Amniotic epithelial cell (primary cell): Measurements from ENCODE around the gene TRPM2.
"Not testable (repeated sequence)": the region's sequence is repeated elsewhere in the genome, so short reads cannot be mapped to it uniquely, and the experiment has no call there.

ENCODE experiments used
- DNase-seq: peaks from one replicate; pipeline ENCODE4 v3.0.0-alpha.2; 2010; ENCODE audit warnings: low read depth

Gene TRPM2

DNA sequence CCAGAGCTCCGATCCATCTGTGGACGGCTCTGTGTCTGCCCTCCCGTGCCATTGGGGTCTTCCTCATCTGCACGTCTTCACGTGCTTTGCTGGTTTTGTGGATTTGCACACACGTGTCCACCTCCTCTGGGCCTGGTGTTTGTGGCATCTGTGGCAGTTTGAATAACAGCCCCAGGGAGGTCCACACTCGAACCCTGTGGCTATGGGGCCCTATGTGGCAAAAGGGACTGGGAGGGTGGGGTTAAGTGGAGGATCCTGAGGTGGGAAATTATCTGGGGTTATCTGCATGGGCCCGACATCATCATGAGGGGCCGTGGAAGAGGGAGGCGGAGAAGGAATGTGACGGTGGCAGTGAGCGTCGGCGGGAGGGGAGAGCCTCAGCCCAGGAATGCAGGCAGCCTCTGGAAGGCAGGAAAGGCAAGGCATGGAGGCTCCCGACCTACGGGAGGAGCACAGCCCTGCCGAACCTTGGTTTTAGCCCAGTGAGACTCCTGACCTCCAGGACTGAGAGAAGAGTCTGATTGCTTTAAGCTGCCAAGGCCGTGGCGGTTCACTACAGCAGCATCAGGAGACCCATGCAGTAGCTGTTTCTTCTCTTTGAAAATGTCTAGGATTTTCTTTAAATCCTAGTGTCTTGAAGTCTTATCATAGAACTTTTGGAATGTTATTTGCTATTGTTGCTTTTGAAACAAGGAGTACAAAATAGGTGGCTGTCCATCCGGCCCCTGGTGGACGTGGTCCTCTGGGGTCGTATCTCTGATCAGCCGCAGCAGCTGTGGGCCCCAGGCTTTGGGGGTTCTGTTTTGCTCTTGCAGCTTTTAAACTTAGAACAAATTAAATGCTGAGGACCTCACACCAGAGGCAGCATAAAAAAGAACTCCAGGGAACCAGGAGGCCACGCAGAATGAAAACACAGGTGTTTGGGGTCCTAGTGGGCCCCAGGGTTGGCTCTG, 61.9 kb downstream of the TRPM2 start:
- no peak for DNase-seq

DNA sequence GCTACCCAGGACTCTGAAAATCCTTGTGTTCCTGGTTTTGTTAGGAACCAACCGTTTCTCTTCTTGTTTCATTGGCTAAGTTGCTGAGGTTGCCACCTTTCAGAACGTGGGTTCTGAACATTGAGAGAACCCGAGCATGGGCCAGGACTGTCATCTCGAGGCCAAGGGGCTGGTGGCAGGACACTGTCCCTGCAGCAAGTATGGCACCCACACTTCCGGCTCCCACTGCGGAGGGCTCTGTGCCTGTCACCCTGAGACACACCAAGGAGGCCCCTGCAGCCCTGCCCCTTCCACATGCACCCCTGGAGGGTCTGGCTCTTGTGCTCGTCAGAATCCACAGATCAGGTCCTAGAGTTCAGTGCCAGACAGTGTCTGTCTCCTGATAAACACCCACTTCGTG, 62.8 kb downstream of the TRPM2 start:
- DNase-seq: no peak

DNA sequence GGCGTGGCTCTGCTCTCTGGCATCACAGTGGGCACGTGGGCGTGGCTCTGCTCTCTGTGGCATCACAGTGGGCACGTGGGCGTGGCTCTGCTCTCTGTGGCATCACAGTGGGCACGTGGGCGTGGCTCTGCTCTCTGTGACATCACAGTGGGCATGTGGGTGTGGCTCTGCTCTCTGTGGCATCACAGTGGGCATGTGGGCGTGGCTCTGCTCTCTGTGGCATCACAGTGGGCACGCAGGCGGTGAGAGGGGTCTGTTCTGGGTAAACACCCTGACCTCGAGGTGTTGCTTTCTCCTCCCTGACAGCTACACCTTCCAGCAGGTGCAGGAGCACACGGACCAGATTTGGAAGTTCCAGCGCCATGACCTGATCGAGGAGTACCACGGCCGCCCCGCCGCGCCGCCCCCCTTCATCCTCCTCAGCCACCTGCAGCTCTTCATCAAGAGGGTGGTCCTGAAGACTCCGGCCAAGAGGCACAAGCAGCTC, 64.2 kb downstream of the TRPM2 start:
- DNase-seq: not testable (repeated sequence)

DNA sequence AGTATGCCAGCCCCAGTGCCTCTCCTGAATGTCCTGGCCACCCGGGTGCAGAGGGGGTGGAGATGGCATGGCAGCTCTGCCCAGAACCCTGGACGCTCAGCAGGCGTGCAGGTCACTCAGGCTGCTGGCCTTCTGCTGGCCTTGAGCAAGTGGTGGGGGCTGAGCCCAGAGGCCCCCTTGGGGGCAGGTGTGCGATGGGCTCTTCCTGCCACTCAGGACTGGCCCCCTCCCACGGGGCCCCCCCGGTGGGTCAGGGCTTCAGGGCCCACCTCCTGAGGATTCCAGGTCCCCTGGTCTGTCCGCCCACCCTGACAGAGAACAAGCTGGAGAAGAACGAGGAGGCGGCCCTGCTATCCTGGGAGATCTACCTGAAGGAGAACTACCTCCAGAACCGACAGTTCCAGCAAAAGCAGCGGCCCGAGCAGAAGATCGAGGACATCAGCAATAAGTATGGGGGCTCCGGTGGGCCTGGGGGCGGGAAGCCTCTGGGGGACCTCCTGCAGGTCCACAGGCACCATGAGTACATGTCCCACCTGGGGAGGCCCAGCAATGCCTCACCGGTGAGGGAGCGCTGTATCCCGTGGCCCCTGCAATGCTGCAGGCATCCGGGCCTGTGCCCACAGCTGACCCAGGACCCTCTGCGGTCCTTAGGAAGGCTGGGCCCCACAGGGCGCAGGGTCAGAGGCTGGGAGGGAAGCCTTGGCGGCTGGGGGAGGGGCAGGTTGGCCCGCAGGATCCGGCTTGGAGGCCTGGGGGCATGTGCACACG, 64.9 kb downstream of the TRPM2 start:
- no peak for DNase-seq

DNA sequence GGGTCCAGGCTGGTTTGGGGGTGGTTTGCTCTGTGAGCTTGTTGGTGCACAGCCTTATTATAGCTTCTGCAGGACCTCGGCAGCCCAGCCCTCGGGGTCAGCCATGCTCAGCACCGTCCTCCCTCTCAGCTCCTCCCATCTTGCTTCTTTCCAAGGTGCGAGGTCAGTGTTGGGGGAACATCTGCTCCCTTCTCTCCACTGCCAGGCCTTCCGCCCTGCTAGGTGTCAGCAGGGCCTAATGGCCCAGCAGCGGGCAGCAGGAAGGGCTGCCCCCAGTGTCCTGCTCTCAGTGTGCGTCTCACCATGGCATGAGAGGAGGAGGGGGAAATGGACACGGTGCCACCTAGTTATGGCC, 65.4 kb downstream of the TRPM2 start:
- no peak for DNase-seq

DNA sequence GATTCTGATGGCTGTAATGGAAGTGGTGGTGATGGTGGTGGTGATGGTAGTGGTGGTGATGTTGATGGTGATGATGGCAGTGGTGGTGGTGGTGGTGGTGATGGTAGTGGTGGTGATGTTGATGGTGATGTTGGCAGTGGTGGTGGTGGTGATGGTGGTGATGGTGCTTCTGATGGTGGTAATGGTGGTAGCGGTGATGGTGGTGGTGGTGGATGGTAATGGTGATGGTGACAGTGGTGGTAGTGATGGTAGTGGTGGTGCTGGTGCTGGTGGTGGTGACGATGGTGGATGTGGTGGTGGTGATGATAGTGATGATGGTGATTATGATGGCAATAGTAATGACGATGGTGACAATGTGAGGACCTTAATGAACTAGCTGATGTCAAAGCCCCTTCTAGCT, 66.3 kb downstream of the TRPM2 start:
- DNase-seq: no peak

DNA sequence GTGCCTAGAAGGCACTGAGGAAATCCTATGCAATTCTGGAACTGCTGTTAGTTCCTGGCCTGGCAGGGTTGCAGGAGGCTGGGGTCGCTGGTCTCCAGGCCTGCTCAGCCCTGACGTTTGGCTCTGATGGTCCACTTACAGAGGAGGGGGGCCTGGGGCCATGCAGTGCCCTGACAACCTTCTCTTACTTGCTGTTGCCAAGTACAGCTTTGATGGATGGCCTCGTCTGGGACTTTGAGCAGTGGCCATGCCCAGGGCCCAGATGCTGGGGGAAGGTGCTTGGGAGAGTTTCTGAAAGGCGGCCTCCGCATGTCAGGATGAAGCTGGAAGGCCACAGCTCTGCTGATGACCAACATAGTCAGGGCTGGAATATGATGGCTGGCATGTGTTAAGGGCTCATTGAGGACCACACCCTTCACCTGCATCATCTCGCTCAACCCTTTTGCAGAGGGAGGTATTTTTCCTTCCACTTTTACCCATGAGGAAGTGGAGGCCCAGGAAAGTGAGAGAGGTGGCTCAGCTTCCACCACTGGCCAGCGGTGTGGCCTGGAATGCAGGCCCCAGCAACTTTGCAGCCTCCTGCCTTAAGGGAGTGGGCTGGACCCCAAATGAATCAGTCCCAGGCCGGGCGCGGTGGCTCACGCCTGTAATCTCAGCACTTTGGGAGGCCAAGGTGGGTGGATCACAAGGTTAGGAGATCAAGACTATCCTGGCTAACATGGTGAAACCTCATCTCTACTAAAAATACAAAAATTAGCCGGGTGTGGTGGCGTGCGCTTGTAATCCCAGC, 67.2 kb downstream of the TRPM2 start:
- DNase-seq: no peak

DNA sequence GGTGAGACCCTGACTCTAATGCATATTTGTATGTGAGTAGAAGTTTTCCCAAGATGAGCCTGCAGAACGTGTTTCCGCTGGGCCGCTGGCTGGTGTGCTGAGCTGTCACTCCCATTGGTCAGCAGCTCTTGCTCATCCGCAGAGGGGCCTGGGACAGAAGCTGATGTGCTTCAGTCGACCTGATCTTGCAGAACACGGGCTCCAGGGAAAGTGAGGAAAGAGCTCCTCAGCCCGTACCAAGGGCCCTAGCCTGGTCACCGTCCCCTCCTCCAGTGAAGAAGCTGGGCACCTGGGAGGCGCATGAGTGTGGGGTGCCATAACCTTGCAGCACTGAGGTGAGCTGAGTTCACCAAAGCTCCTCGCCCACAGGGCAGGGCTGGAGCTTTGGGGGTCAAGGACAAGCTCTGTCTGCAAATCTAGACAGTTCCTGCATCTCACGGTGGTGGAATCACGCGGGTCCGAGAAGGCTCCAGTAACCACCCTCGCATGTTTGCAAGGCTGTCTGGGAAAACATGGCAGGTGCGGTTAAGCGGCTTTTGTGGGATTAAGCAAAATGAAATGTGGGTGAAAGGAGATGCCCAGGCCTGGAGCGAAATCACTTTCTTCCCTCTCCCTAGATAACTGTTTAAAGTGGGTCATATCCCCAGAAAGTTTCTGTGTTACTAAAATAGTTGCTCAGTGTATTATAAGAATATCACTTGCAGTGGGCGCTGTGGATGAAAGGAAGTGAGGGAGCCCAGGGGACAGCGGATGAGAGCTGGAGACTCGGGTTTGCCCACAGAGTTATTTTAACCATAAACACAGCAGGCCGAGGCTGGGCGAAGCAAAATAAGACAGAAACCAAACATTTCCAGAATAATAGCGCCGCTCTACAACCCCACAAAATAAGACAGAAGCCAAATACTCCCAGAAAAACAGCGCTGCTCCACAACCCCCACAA, 68.8 kb downstream of the TRPM2 start:
- no peak for DNase-seq

DNA sequence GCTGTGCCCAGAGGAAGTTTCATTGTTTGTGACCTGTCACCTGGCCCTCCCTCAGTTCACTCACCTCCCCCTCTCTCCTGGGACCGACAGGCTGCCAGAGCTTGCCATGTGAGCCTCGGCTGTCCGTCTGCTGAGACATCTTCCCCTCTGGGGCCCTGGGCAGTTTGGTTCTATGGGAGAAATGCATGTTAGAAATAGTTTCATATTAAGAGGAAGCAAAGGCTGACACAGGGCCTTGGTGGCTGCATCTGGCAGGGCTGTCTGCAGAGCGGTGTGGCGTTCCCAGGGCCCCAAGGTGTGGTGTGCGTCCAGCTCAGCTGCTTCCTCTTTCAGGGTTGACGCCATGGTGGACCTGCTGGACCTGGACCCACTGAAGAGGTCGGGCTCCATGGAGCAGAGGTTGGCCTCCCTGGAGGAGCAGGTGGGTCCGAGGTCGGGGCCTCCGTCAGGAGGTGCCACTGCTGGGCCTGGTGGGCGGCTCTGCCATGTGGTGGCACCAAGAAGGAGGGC, 69.9 kb downstream of the TRPM2 start:
- DNase-seq: no peak

DNA sequence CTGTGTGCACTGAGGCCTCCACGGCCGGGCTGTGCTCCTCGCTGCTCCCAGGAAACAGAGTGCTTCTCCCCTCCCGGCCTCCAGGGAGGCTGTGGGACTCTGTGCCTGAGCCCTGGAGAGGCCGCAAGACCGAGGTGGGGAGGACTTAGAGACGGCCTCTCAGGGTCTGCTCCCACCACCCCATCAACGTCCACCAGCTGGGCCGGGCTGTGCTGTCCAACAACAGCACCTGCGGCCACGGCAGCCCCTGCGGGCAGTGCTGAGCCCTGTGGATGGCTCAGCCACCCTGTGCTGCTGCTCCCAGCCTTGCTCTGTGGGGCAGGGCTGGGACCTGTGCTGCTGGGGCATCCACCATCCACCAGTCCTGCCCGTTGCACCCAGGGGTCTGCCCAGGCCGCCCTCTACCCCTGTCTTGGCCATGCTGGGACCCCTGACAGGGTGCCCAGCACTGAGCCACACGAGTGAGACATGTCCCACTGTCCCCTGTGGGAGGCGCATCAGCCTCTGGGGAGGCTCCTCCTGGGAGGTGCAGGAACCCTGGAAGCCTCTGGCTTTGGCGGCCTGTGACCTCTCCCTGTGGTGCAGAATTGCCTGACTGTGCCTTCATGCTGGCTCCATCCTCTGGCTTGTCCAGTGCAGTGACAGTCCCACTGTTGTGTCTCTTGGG, 70.7 kb downstream of the TRPM2 start:
- no peak for DNase-seq

DNA sequence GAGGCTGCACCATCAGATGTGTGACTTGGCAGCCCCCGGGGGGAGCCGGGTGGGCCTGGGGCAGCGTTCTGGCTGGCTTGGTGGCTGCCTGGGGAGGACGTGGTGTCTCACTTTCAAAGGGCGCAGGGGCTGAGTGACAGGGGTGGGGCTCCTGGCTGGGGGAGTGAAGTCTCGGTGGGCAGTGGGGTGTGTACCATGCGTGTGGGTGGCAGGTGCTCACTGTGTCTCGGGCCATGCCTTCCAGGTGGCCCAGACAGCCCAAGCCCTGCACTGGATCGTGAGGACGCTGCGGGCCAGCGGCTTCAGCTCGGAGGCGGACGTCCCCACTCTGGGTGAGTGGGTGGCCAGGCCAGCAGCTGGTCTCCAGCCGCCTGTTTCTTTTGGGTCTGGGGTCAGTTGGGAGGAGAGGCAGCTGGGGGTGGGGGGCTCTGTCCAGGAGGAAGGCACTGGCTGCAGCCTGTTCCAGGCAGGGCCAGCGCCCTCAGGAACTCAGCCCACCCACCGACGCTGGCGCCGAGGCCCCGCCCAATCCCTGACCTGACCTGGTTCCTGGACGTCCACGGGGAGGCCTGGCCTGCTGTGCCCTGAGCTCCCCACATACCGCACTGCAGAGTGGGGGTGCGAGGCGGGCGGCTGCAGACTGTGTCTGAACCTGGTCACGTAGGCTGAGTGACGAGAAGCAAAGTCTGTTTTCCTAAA, 71.3 kb downstream of the TRPM2 start:
- DNase-seq: no peak

DNA sequence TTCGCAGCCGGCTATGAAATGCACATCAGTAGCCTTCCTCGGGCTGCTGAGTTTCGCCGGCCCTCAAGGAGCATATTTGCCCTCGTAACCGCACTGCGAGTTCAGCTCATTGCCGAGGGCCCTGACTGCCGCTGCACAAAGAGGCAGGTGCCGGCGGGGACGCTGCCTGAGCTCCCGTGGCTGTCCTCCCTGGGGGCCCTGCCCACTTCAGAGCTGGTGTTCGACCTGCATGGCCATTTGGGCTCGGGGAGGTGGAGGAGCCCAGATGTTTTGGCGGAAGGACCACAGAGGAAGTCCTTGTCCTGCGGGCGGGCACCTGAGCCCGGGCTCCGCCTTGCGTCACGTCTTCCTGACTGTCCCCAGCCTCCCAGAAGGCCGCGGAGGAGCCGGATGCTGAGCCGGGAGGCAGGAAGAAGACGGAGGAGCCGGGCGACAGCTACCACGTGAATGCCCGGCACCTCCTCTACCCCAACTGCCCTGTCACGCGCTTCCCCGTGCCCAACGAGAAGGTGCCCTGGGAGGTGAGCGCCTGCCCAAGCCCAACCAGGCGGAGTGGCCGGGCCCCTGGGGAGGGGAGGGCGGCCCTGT, 72.0 kb downstream of the TRPM2 start:
- DNase-seq: no peak

DNA sequence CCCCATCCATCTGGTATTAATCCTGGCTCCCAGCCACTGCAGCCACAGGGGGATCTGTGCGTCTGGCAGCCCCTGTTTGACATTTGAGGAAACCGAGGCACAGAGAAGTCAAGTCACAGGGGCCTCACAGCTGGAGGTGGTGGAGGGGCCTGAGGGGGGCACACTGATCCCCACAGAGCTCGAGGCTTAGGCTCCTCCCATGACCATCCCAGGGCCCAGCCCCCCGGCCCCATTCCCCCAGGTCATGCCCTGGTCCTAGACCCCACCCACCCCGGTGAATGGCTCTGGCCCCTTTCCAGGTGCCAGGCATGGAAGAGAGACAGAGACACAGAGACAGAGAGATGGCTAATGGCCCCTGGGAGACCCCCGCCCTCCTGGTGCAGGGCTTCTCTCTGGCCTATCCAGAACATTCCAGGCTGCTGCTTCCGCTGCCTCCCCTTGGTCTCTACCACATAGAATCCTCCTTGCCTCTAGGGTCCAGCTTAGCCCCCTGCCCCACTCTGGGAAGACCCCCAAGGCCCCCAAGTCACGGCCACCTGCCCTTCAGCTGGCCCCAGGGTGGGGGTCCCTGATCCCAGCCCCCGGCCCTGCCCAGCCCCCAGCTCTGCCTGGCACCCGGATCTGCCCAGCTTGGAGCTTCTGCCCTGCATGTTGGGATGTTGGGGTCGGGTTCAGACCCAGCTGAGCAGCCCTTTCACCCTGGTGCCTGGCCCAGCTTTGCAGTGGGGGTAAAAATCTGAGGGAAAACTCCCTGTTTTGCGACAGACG, 72.7 kb downstream of the TRPM2 start:
- no peak for DNase-seq

DNA sequence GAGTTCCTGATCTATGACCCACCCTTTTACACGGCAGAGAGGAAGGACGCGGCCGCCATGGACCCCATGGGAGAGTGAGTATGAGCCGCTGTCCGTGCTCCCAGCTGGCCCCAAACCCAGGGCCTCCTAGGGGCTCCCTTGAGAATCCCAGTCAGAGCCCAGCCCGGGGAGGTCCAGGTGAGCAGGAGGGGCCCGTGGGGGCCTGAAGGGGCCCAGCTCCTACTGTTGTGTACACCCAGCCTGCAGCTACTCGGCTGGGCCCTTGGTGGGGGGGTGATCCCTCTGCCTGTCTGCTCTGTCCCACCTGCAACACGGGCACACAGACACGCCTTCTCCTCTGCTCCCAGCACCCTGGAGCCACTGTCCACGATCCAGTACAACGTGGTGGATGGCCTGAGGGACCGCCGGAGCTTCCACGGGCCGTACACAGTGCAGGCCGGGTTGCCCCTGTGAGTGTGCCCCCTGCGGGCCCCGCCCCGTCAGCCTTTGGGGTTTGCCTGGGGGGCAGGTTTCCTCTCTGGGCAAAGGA, 73.3 kb downstream of the TRPM2 start:
- DNase-seq: no peak

DNA sequence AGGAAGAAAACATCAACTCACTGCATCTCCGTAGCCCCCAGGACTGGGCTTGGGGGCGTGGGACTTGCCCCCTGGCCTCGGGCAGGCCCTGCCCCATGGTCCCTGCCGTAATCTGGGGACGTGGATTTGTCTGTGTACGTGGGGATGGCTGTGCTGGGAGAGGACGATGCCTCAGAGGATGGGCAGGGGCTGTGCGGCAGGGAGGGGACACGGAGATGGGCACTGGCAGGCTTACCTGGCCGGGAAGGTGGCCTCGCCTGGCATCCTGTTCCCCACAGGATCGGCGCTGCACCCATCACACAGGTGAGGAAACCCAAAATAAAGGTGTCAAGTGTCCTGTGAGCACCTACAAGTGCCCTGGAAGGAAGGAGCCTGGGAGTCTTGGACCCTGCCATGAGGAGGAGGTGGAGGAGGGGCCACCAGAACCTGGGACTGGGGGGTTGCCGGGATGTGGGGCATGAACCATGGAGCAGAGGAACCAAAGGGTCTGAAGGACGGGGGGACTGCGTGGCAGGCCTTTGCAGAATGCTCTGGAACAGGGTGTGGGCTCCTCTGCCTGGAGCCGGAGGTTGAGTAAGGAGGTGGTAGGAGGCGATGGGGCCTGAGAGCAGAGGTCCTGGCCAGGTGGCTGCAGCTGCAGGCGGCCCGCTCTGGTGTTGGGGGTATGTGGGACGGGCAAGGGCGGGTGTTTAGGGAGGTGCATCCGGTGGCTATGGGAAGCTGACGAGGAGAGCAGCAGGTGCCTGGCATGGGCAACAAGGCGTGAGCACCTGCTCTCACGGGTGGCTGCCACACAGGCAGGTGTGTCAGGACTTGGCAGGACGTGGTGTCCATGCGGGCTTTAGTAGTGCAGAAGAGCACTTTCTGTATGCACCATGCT, 74.1 kb downstream of the TRPM2 start:
- no peak for DNase-seq

DNA sequence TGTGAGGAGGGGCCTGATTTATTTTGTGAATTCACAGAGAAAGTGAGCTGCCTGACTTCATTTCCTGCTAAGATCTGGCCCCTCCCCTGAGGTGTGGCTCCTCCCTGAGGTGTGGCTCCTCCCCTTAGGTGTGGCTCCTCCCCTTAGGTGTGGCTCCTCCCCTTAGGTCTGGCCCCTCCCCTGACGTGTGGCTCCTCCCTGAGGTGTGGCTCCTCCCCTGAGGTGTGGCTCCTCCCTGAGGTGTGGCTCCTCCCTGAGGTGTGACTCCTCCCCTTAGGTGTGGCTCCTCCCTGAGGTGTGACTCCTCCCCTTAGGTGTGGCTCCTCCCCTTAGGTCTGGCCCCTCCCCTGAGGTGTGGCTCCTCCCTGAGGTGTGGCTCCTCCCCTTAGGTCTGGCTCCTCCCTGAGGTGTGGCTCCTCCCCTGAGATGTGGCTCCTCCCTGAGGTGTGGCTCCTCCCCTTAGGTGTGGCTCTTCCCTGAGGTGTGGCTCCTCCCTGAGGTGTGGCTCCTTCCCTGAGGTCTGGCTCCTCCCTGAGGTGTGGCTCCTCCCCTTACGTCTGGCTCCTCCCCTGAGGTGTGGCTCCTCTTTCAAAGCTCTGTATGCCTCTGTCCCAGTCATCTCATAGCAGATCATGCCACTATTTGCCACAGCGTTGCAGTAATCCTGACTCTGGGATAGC, 75.0 kb downstream of the TRPM2 start:
- DNase-seq: no peak

DNA sequence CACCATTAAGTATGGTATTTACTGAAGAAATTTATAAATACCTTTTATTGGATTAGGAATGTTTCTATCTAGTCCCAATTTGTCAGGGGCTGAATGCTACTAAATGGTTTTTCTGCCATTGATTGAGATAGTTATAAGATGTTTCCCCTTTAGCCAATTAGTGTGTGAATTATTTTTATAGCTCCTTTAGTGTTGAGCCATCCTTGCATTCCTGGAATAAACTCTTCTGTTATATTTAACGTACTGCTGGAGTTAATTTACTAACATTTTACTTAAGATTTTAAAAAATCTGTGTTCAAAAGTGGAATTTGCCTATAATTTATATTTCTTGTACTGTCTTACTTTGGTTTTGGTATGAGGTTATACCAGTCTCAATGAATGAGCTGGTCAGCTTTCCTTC, 76.5 kb downstream of the TRPM2 start:
- no peak for DNase-seq
